Heart right ventricle (tissue), 16 donors: ENCODE measurements around the gene RASAL2. TPM values are rescaled to one million over a fixed set of nuclear protein-coding genes. Genes with fewer than 3 reads are reported as not detected.

Experiments
- ATAC-seq, 8 donors: fragments of 200-7000 bp; cut with Tn5 transposase; one replicate each; pipeline ENCODE4 v1.9.1; 2020; ENCODE audit warnings: mild to moderate bottlenecking in 8 of 8, moderate library complexity in 8 of 8, moderate number of reproducible peaks in 1 of 8
- DNase-seq, 2 donors: peaks; one replicate each; pipeline ENCODE4 v3.0.0-alpha.2; 2020
- H3K27ac ChIP-seq, 10 donors: fragments of 200-600 bp; sonication (generic) in 2 of 10; one replicate each; pipeline versions ENCODE4 v1.5.0 to v1.8.0; 2020 to 2022; ENCODE audit warnings: mild to moderate bottlenecking in 3 of 10
- H3K27me3 ChIP-seq, 7 donors: fragments of 200-600 bp; one replicate each; pipeline ENCODE4 v1.8.0; 2021 to 2022; ENCODE audit warnings: mild to moderate bottlenecking in 2 of 7
- H3K36me3 ChIP-seq, 9 donors: fragments of 200-600 bp; sonication (generic) in 1 of 9; one replicate each; pipeline versions ENCODE4 v1.5.0 to v1.8.0; 2020 to 2022; ENCODE audit warnings: mild to moderate bottlenecking in 2 of 9
- H3K4me1 ChIP-seq, 9 donors: fragments of 200-600 bp; sonication (generic) in 1 of 9; one replicate each; pipeline versions ENCODE4 v1.5.0 to v1.8.0; 2020 to 2022; ENCODE audit warnings: mild to moderate bottlenecking in 4 of 9
- H3K4me3 ChIP-seq, 10 donors: fragments of 200-600 bp; sonication (generic) in 2 of 10; one replicate each; pipeline versions ENCODE4 v1.5.0 to v1.8.0; 2020 to 2022; ENCODE audit warnings: mild to moderate bottlenecking in 7 of 10, moderate library complexity in 2 of 10
- H3K9me3 ChIP-seq, 11 donors: fragments of 200-600 bp in 10 of 11; sonication (generic) in 2 of 11; one replicate each; pipeline versions ENCODE4 v1.5.0 to v1.8.0; 2013 to 2022; ENCODE audit warnings: mild to moderate bottlenecking in 2 of 11, control low read depth in 1 of 11, moderate library complexity in 1 of 11
- CTCF ChIP-seq, 9 donors: fragments of 200-600 bp; sonication (generic) in 2 of 9; IDR thresholded peaks; one replicate each; pipeline versions ENCODE4 v1.5.0 to v1.8.0; 2021 to 2022; ENCODE audit warnings: antibody characterized with exemption in 9 of 9, mild to moderate bottlenecking in 5 of 9, moderate library complexity in 1 of 9
- WGBS, 2 donors: extraction: QIAGEN DNeasy Blood & Tissue Kit; methylation state at CpG; one replicate each; pipeline ENCODE4 v1.1.7; 2013; ENCODE audit warnings: inconsistent platforms in 1 of 2; 5-methylcytosine and 5-hydroxymethylcytosine counted together
- intact Hi-C, 10 donors: fragments of 100-400 bp; cut with DNase I; formaldehyde crosslinking; loops; one replicate each; pipeline versions ENCODE4 v1.11.1 to v1.14.2; 2022
- polyA plus RNA-seq, 2 donors: library from polyadenylated mRNA; stranded (reverse); fragments of 200-250 nt; gene quantifications; one replicate each; pipeline ENCODE4 v1.2.3, GENCODE V29; 2013
- total RNA-seq, 10 donors: library from RNA; stranded (reverse); fragmentation: NEBNext Ultra II Directional in 3 of 10; extraction: Animal tissue kit (Norgen Biotek cat#: 25700) in 3 of 10; gene quantifications; one replicate each; pipeline versions ENCODE4 v1.2.1 to v1.2.4, GENCODE V29; 2021 to 2023
- donor health status: Arrhythmogenic right ventricular cardiomyopathy.
- donor health status: ischemic (EF 13 %, LVEDD 7.1; RV severe dilation, severe dysfunction).
- donor health status: healthy with polysubstance abuse.
- donor health status: DM: no; HTN: yes; CAD: no.
- donor health status: DM: no; HTN: no; CAD: no.
- donor health status: ischemic (EF 25% LVEDD 6.9; RV normal size, moderate dysfunction).
- donor health status: ischemic (EF 25% LVEDD 5.7; RV mildly dilated, moderate dysfunction).
- donor health status: healthy.
- donor health status: DM: yes; HTN: yes; CAD: no.
- donor health status: Ischemic cardiomyopathy.
- donor health status: ischemic (EF 35%, LVEDD 5.7; RV mildly dilated, moderate dysfunction).
- donor health status: nonischemic (EF 11% LVEDD 7.7; RV severe dilation, severe dysfunction).
- donor health status: DM: yes; HTN: yes; CAD: no.
- donor health status: PGD.
- donor health status: ischemic (EF 29% LVEDD 5.4; RV normal size, mild dysfunction).
- donor health status: nonischemic (EF 23%, LVEDD 6.1; RV moderate dilation, normal function).

Gene RASAL2
- total and polyA plus RNA-seq, 12 donors, result 3.5 to 59.8 (median 36.2) TPM

GRCh38 chr1:178109348-178110143 is 15.6 kb downstream of the RASAL2 start:
- Histone ChIP-seq H3K27me3 (no peaks in the 10 kb centered on the region), H3K4me1 (peaks cover 0 to 39% (median 31%) of the 10 kb centered on the region in 9 donors), H3K27ac (peak overlapping the region in 1 of 10 donors; percentile 16), H3K36me3 (no peaks in the 10 kb centered on the region), H3K9me3 (no peaks in the 10 kb centered on the region), H3K4me3 (no peak overlapping the region)
- 90 to 92% methylated on average over 5 of the region's 5 CpGs for WGBS, 2 donors
- no peak for TF ChIP-seq CTCF (IDR thresholded peaks at IDR 0.05)
- ATAC-seq, result no peak
- intact Hi-C loops, result loop anchor here in 2 of 10 donors (5.0 kb wide), 2 partner anchors 38 to 53 kb away; no protein-coding TSS in a partner anchor
- DNase-seq, result no peak

- intact Hi-C loops, result no loop called here
- DNase-seq, result no peak
- H3K4me3 ChIP-seq, result no peak overlapping the region
- H3K9me3 ChIP-seq, result no peaks in the 10 kb centered on the region
- H3K4me1 ChIP-seq, result peaks cover 0 to 11% (median 5%) of the 10 kb centered on the region in 9 donors
- TF ChIP-seq CTCF (IDR thresholded peaks at IDR 0.05), result no peak
- no peak for ATAC-seq
- H3K36me3 ChIP-seq, result no peaks in the 10 kb centered on the region
- H3K27ac ChIP-seq, result no peak overlapping the region
- no peaks in the 10 kb centered on the region for H3K27me3 ChIP-seq
Measured at GRCh38 chr1:178115260-178115659, 21.4 kb downstream of the RASAL2 start.

GRCh38 chr1:178118524-178118923 is 24.6 kb downstream of the RASAL2 start:
- WGBS, 2 donors, result 91 to 96% methylated on average over 4 of the region's 4 CpGs
- H3K4me3 ChIP-seq, result no peak overlapping the region
- intact Hi-C loops, result no loop called here
- DNase-seq (no peak), ATAC-seq (no peak)
- peaks cover 0 to 29% (median 14%) of the 10 kb centered on the region in 9 donors for H3K4me1 ChIP-seq
- H3K27ac ChIP-seq, result no peak overlapping the region
- no peak for TF ChIP-seq CTCF (IDR thresholded peaks at IDR 0.05)
- no peaks in the 10 kb centered on the region for H3K9me3 ChIP-seq
- H3K27me3 ChIP-seq, result no peaks in the 10 kb centered on the region
- H3K36me3 ChIP-seq, result no peaks in the 10 kb centered on the region

GRCh38 chr1:178119628-178120027 is 25.7 kb downstream of the RASAL2 start:
- H3K36me3 ChIP-seq, result peaks cover 0 to 6% (median 0%) of the 10 kb centered on the region in 9 donors
- WGBS, 2 donors, result 73 to 74% methylated on average over 5 of the region's 5 CpGs
- no peak for TF ChIP-seq CTCF (IDR thresholded peaks at IDR 0.05)
- DNase-seq (no peak), ATAC-seq (peak in 1 of 8 donors; percentile 34)
- no peak overlapping the region for H3K27ac ChIP-seq
- no peak overlapping the region for H3K4me3 ChIP-seq
- intact Hi-C loops, result no loop called here
- H3K9me3 ChIP-seq, result no peaks in the 10 kb centered on the region
- H3K4me1 ChIP-seq, result peaks cover 0 to 36% (median 15%) of the 10 kb centered on the region in 9 donors
- no peaks in the 10 kb centered on the region for H3K27me3 ChIP-seq
